Neural progenitor cell (in vitro differentiated cells): ENCODE measurements around the gene ARHGEF37. TPM values are rescaled to one million over a fixed set of nuclear protein-coding genes. Genes with fewer than 3 reads are reported as not detected.

Experiments used
- DNase-seq: peaks from one replicate; pipeline ENCODE4 v3.0.0-alpha.2; 2016; ENCODE audit warnings: low spot score
- H2AFZ ChIP-seq: fragments of 200-600 bp; sonication (generic); replicated peaks from 2 replicates; pipeline ENCODE4 v1.6.1; 2016; ENCODE audit warnings: antibody characterized with exemption
- H3F3A ChIP-seq: fragments of 200-600 bp; sonication (generic); 2 replicates; pipeline ENCODE4 v1.6.1; 2016; ENCODE audit warnings: antibody characterized with exemption, low read depth
- H3K27ac ChIP-seq: fragments of 200-600 bp; sonication (generic); 2 replicates; pipeline ENCODE4 v1.5.1; 2016; ENCODE audit warnings: mild to moderate bottlenecking
- H3K27me3 ChIP-seq: fragments of 200-600 bp; sonication (generic); 2 replicates; pipeline ENCODE4 v1.6.1; 2016; ENCODE audit warnings: mild to moderate bottlenecking, moderate library complexity
- H3K36me3 ChIP-seq: fragments of 200-600 bp; sonication (generic); 2 replicates; pipeline ENCODE4 v1.5.1; 2016
- H3K4me1 ChIP-seq: fragments of 200-600 bp; sonication (generic); 2 replicates; pipeline ENCODE4 v1.6.1; 2016; ENCODE audit warnings: mixed run types
- H3K4me2 ChIP-seq: fragments of 200-600 bp; sonication (generic); 2 replicates; pipeline ENCODE4 v1.6.1; 2016
- H3K4me3 ChIP-seq: fragments of 200-600 bp; sonication (generic); 2 replicates; pipeline ENCODE4 v1.5.1; 2016
- H3K79me2 ChIP-seq: fragments of 200-600 bp; sonication (generic); 2 replicates; pipeline ENCODE4 v1.6.1; 2016; ENCODE audit warnings: low read depth
- H3K9ac ChIP-seq: fragments of 200-600 bp; sonication (generic); 2 replicates; pipeline ENCODE4 v1.6.1; 2016
- H3K9me3 ChIP-seq: fragments of 200-600 bp; sonication (generic); 2 replicates; pipeline ENCODE4 v1.5.1; 2016; ENCODE audit warnings: low read depth
- H4K20me1 ChIP-seq: fragments of 200-600 bp; sonication (generic); 2 replicates; pipeline ENCODE4 v1.6.1; 2016; ENCODE audit warnings: low read depth
- H3K27ac Mint-ChIP-seq: 3 replicates; pipeline ENCODE4 v1.8.0; 2021; ENCODE audit warnings: mixed read lengths
- H3K27me3 Mint-ChIP-seq: 2 replicates; pipeline ENCODE4 v1.8.0; 2022; ENCODE audit warnings: low read depth, mild to moderate bottlenecking, inconsistent platforms, moderate library complexity, mixed read lengths; ENCODE audit not compliant: insufficient read depth
- H3K36me3 Mint-ChIP-seq: 3 replicates; pipeline ENCODE4 v1.8.0; 2021; ENCODE audit warnings: mixed read lengths
- H3K4me1 Mint-ChIP-seq: 3 replicates; pipeline ENCODE4 v1.8.0; 2021; ENCODE audit warnings: mixed read lengths
- H3K4me3 Mint-ChIP-seq: 3 replicates; pipeline ENCODE4 v1.8.0; 2021; ENCODE audit warnings: mild to moderate bottlenecking, moderate library complexity, mixed read lengths
- H3K9me3 Mint-ChIP-seq: 3 replicates; pipeline ENCODE4 v1.8.0; 2020; ENCODE audit warnings: mixed read lengths
- EZH2 ChIP-seq: fragments of 200-600 bp; sonication (generic); IDR thresholded peaks from 2 replicates; pipeline ENCODE4 v1.6.1; 2017; ENCODE audit warnings: antibody characterized with exemption, mild to moderate bottlenecking, moderate library complexity
- EZH2phosphoT487 ChIP-seq: fragments of 200-600 bp; sonication (generic); IDR thresholded peaks from 2 replicates; pipeline ENCODE4 v1.6.1; 2017; ENCODE audit warnings: antibody characterized with exemption
- total RNA-seq: library from RNA; depleted of rRNA; stranded (reverse); fragments of >200 nt; gene quantifications from 2 replicates; pipeline ENCODE4 v1.2.3, GENCODE V29; 2015; ENCODE audit warnings: low replicate concordance
- TF ChIP-seq, protein P1 (sequence below): fragments of 200-600 bp; sonication (generic); IDR thresholded peaks from 2 replicates; pipeline ENCODE4 v1.5.1; 2017; ENCODE audit warnings: antibody characterized with exemption, mild to moderate bottlenecking

ARHGEF37 gene
- total RNA-seq, 1 donor from 2014 or later, result 0.99 TPM

DNA sequence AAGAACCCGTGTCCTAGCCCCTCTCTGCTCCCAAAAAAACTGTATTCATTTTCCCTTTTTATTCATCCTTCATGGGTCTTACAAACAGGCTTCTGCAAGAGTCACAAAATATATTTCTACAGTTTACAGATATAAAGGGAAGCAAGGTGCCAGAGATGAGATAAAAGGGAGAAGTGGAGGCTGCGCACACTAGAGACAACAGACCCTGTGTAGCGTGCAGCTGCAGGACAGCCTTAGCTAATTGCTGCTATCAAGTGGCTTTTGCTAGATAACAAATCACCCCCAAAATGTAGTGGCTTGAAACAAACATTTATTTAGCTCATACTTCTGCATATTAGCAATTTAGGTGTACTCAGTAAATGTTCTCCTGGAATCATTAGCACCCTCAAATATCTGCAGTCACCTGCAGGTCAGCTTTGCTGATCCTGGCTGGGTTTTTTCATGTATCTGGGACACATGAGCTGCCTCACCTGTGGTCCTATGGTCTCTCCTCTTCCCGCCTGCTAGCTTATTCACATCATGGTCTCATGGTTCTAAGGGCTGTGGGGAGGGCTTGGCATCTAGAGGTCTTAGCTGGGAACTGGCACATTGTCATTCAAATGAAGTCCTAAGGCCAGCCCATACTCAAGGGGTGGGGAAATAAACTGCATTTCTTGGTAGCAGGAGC, 29.4 kb downstream of the ARHGEF37 start:
- H3K4me1 ChIP-seq, result peaks cover 3% of the 10 kb centered on the region
- no peaks in the 10 kb centered on the region for H3K4me1 Mint-ChIP-seq
- no peaks in the 10 kb centered on the region for H3K27me3 ChIP-seq
- TF ChIP-seq EZH2phosphoT487, result no peak
- TF ChIP-seq, protein P1, sequence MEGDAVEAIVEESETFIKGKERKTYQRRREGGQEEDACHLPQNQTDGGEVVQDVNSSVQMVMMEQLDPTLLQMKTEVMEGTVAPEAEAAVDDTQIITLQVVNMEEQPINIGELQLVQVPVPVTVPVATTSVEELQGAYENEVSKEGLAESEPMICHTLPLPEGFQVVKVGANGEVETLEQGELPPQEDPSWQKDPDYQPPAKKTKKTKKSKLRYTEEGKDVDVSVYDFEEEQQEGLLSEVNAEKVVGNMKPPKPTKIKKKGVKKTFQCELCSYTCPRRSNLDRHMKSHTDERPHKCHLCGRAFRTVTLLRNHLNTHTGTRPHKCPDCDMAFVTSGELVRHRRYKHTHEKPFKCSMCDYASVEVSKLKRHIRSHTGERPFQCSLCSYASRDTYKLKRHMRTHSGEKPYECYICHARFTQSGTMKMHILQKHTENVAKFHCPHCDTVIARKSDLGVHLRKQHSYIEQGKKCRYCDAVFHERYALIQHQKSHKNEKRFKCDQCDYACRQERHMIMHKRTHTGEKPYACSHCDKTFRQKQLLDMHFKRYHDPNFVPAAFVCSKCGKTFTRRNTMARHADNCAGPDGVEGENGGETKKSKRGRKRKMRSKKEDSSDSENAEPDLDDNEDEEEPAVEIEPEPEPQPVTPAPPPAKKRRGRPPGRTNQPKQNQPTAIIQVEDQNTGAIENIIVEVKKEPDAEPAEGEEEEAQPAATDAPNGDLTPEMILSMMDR, result no peak
- TF ChIP-seq EZH2, result no peak
- H3K9ac ChIP-seq, result no peak overlapping the region
- H3K4me3 ChIP-seq, result no peak overlapping the region
- no peaks in the 10 kb centered on the region for H3K9me3 ChIP-seq
- H3K79me2 ChIP-seq, result no peaks in the 10 kb centered on the region
- H3K27me3 Mint-ChIP-seq, result peaks cover 4% of the 10 kb centered on the region
- H3K9me3 Mint-ChIP-seq, result peaks cover 5% of the 10 kb centered on the region
- peaks cover 7% of the 10 kb centered on the region for H3K36me3 Mint-ChIP-seq
- no peak overlapping the region for H3K27ac Mint-ChIP-seq
- H3K27ac ChIP-seq, result no peak overlapping the region
- no peak overlapping the region for H3K4me3 Mint-ChIP-seq
- H2AFZ ChIP-seq, result no peak overlapping the region
- H3F3A ChIP-seq, result no peaks in the 10 kb centered on the region
- H3K36me3 ChIP-seq, result no peaks in the 10 kb centered on the region
- no peaks in the 10 kb centered on the region for H4K20me1 ChIP-seq
- H3K4me2 ChIP-seq, result no peak overlapping the region
- no peak for DNase-seq

DNA sequence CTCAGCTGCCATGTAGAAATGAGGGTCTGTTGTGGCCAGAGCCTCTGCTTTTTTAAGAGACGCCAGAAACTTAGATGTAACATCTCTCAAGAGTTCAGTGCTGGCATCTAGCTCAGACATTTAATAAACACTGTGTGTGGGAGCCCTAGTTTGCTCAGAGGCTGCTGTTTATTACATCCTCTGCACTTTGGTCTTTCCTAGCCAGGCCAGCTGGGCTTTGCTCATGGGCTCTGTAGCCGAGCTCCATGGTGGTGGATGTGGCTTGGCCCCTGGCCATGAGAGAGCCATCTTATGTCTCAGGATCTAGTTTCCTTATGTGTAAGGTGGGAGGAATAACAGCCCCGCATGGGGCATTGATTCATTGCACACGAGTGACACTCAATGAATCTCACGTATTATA, 30.0 kb downstream of the ARHGEF37 start:
- H4K20me1 ChIP-seq, result no peaks in the 10 kb centered on the region
- no peaks in the 10 kb centered on the region for H3K4me1 Mint-ChIP-seq
- H2AFZ ChIP-seq, result no peak overlapping the region
- no peak overlapping the region for H3K27ac Mint-ChIP-seq
- no peak overlapping the region for H3K4me3 Mint-ChIP-seq
- no peak overlapping the region for H3K27ac ChIP-seq
- no peaks in the 10 kb centered on the region for H3K9me3 ChIP-seq
- no peak overlapping the region for H3K9ac ChIP-seq
- H3K4me3 ChIP-seq, result no peak overlapping the region
- H3K36me3 ChIP-seq, result no peaks in the 10 kb centered on the region
- no peak overlapping the region for H3K4me2 ChIP-seq
- H3K9me3 Mint-ChIP-seq, result peaks cover 5% of the 10 kb centered on the region
- peaks cover 3% of the 10 kb centered on the region for H3K4me1 ChIP-seq
- no peaks in the 10 kb centered on the region for H3F3A ChIP-seq
- TF ChIP-seq, protein P1, result no peak
- TF ChIP-seq EZH2 (no peak), EZH2phosphoT487 (no peak)
- H3K27me3 ChIP-seq, result no peaks in the 10 kb centered on the region
- DNase-seq, result no peak
- H3K79me2 ChIP-seq, result no peaks in the 10 kb centered on the region
- peaks cover 4% of the 10 kb centered on the region for H3K27me3 Mint-ChIP-seq
- peaks cover 7% of the 10 kb centered on the region for H3K36me3 Mint-ChIP-seq

DNA sequence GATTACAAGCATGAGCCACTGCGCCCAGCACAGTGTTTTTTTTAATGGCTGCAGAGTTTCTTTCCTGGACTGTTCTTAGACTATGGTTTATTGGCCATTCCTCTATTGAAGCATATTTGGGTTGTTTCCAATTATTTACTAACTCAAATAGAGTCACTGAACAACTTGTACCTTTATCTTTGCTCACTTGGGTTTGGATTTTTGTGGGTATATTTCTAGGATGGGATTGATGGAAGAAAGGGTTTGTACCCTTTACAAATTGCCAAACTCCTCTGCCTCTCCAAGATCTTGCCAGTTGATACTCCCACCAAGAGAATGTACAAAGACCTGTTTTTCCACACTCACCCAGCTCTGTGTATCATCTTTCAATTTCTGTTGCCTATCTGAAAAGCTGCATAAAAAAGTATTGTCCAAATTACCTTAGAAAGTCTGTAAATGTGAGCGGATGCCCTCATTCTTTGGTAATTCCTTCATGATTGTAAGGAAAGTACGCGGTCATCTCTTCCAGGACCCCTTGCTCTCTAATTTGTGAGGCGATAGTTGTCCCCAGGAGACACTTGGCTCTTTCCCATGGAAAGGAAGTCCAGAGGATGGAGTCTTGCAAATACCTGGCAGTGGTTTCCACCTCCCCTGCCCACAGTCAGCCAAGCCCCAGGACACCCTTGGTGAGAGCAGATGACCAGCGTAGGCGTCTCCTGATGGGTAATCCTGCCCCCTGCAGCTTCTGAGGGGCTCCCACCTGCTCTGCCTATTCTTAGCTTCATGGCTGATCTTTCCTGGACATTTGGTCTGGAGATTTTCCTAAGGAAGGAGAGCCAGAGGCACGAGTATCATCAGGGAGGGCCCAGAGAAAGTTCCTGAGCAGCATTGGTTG, 33.0 kb downstream of the ARHGEF37 start:
- H3K4me2 ChIP-seq, result no peak overlapping the region
- H3K36me3 ChIP-seq, result no peaks in the 10 kb centered on the region
- peaks cover 7% of the 10 kb centered on the region for H3K4me1 Mint-ChIP-seq
- peaks cover 2% of the 10 kb centered on the region for H3K9me3 Mint-ChIP-seq
- H4K20me1 ChIP-seq, result no peaks in the 10 kb centered on the region
- no peak overlapping the region for H3K27ac ChIP-seq
- H3K36me3 Mint-ChIP-seq, result peaks cover 5% of the 10 kb centered on the region
- H3K9ac ChIP-seq, result no peak overlapping the region
- peaks cover 3% of the 10 kb centered on the region for H3K4me1 ChIP-seq
- no peaks in the 10 kb centered on the region for H3K9me3 ChIP-seq
- no peak for DNase-seq
- no peak overlapping the region for H3K4me3 Mint-ChIP-seq
- no peaks in the 10 kb centered on the region for H3F3A ChIP-seq
- no peaks in the 10 kb centered on the region for H3K79me2 ChIP-seq
- no peak overlapping the region for H3K27ac Mint-ChIP-seq
- H3K27me3 ChIP-seq, result no peaks in the 10 kb centered on the region
- H2AFZ ChIP-seq, result no peak overlapping the region
- no peak overlapping the region for H3K4me3 ChIP-seq
- H3K27me3 Mint-ChIP-seq, result peaks cover 4% of the 10 kb centered on the region
- no peak for TF ChIP-seq EZH2
- TF ChIP-seq, protein P1, result no peak
- no peak for TF ChIP-seq EZH2phosphoT487
